HG03442 (cell line): ENCODE data around the gene ENTPD5.
"Not testable (repeated sequence)": the region's sequence is repeated elsewhere in the genome, so short reads cannot be mapped to it uniquely, and the experiment has no call there.

Experiments
- ATAC-seq: cut with Tn5 transposase; IDR thresholded peaks from one replicate; pipeline ENCODE4 v1.9.1; 2021; ENCODE audit warnings: mild to moderate bottlenecking, moderate library complexity; ENCODE audit not compliant: unreplicated experiment

Gene ENTPD5

DNA sequence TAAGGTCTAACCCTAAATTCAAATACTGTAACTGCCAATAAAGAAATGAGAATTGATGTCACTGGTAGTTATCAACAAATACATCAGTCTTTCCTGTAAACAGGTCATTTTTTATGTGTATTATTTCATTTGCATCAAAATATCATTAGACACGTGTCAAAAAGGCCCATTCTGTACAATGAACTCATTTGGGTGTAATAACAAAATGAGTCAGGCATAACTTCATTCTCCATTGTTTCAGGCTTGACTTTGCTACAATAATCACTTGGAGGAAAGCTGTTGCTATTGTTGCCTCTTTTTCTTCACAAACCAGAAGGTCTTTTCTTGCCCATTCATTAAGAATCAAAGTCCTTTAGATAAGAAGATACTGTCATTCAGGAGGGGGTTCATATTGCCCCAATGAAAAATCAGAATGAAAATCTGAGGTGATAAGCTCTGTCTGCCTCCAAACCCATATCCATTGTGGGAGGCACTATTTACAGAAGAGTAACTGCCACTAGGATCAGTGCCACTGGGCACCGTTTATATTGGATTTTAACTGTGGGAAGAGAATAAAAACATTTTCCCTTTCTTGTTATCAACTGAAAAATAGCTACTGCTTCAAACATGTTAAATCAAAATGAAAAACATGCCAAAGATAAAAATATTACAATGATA is 10.1 kb downstream of the ENTPD5 start:
- ATAC-seq, result no peak

DNA sequence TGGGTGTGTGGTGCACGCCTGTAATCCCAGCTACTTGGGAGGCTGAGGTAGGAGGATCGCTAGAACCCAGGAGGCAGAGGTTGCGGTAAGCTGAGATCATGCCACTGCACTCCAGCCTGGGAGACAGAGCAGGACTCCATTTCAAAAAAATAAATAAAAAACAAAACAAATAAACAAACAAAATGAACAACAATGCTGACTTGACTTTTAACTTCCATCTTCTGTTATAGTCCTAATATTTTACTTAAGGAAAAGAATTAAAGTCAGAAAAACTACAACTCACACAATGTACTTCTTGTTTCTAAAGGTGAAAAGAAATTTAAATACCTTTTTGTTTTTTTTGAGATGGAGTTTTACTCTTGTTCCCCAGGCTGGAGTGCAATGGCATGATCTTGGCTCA is 13.4 kb downstream of the ENTPD5 start:
- ATAC-seq, result not testable (repeated sequence)

DNA sequence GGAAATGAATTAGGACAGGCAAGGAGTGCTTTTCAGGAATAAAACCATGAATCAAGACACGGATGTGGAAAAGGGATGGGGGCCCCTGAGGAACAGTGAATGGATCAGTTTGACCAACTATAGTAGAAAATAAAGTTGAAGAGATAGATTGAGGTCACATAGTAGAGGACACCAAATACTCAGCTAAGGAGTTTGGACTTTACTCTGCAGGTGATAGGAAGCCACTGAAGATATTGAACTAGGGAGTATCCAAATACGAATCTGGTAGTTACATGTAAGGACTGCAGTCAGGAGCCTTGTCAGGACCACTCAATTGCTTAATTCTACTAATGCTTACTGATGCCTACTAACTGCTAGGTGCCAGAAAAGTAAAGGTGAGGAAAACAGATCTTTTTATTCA is 20.4 kb downstream of the ENTPD5 start:
- no peak for ATAC-seq

DNA sequence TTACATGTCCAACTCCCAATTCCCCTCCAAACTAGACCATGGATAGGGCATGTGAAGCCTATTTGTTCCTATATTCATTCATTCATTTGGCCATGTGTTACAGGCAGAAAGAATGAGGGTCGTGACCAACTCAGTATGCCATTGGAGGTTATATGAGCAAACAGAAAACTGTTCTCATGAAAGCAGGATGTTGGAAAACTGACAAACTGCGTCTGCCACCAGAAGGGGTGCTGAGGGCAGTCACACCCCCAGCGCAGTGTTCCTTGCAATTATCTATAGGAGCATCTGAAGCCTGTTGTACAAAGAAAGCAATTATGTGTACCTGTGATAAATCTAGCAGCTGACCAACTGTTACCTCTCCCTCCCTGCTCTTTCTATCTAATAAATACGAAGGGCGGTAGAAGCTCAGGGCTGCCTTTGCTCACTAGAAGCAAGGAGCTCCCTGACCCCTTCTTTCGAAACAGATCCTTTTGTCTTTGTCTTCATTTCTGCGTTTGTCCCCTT is 21.1 kb downstream of the ENTPD5 start:
- ATAC-seq, result no peak

DNA sequence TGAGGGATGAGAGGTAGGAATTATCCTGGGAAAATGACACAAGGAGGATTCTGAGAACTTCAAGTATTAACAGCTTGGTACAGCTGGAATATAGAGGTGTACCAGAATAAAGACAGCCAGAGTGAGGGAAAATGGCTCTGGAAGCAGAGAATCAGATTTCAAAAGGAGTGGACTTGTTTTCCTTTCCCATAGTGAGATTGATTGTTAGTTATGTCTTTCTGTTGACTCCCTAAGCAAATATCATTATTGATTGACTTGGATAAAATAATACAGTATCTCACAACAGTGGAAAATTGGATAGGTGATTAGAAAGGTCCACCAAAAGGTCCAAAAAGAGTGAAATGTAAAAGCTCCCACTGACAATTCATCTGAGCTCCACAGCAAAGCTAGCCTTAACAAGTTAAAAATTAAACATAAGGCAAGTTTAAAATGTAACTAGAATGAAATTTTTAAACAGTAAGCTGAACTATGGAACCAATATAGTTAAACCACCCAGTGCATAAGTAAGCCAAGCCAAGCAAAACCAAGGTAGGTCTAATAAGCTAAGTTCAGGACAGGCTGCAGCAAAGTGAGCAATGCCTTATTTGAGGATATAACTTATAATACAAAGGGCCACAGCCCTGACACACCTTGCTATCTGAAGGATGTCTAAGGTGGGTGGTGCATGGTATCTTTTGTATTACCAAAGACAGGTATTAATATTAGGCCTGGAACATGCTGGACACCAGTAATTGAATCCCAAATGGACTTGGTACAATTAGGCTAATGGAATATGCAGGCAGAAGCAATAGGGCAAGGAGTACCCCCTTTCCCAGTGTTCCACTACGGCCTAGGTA is 21.8 kb downstream of the ENTPD5 start:
- no peak for ATAC-seq

DNA sequence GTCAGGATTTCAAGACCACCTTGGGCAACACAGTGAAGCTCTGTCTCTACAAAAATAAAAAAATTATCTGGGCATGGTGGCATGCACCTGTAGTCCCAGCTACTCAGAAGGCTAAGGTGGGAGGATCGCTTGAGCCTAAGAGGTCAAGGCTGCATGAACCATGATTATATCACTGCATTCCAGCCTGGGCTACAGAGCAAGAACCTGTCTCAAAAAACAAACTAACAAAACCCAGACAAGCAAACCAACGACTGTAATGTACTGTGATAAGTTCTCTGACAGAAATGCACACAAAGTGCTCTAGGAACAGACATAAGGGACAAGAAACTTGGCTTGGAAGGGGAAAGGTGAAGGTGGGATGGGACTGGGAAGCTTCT is 22.4 kb downstream of the ENTPD5 start:
- ATAC-seq, result no peak

DNA sequence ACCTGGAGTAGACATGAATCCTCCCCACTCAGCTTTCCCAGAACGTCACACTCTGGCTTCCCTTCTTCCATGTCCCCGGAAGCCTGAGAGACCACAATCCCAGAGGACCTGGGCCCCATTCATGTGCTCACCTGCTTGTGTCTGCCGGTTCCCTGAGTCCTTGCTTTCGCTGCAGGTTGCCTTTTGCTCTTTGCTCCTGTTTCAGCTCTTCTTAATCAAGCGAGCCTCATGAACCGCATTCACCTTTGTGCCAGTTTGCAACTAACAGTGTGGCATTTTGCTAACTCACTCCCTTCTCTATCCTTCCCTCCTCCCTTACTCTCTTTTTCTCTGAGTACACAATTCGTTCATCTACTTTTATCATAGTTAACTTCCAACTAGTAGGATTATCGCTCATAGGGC is 23.1 kb downstream of the ENTPD5 start:
- no peak for ATAC-seq

DNA sequence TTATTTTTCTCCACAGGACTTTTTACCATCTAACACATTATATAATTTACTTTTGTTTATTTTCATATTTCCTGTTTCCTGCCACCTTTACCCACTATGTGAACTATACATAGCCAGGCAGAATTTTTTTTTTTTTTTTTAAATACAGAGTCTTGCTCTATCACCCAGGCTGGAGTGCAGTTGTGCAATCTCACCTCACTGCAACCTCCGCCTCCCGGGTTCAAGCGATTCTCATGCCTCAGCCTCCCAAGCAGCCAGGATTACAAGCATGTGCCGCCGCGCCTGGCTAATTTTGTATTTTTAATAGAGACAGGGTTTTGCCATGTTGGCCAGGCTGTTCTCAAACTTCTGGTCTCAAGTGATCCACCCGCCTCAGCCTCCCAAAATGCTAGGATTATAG is 24.2 kb downstream of the ENTPD5 start:
- not testable (repeated sequence) for ATAC-seq

DNA sequence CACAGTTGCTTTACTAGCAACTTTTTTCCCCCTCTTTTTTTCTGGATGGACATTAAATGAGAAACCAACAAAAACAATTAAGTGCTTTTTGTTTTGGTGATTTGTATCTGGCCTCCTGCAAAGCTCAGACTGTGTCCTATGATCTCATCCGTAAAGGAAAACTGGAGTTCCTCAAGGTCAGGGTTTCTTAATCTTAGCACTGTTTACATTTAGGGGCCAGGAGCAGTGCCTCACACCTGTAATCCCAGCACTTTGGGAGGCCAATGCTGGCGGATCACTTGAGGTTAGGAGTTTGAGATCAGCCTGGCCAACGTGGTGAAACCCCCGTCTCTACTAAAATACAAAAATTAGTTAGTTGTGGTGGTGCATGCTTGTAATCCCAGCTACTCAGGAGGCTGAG is 28.0 kb downstream of the ENTPD5 start:
- ATAC-seq, result no peak

DNA sequence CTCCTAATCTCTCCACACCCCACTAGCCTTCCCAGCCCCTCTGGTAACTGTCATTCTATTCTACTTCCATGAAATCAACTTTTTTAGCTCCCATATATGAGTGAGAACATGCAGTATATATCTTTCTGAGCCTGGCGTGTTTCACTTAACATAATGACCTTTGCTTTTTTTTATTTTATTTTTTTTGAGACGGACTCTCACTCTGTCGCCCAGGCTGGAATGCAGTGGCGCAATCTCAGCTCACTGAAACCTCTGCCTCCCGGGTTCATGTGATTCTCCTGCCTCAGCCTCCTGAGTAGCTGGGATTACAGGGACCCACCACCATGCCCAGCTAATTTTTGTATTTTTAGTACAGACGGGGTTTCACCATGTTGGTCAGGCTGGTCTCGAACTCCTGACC is 30.4 kb downstream of the ENTPD5 start:
- not testable (repeated sequence) for ATAC-seq

DNA sequence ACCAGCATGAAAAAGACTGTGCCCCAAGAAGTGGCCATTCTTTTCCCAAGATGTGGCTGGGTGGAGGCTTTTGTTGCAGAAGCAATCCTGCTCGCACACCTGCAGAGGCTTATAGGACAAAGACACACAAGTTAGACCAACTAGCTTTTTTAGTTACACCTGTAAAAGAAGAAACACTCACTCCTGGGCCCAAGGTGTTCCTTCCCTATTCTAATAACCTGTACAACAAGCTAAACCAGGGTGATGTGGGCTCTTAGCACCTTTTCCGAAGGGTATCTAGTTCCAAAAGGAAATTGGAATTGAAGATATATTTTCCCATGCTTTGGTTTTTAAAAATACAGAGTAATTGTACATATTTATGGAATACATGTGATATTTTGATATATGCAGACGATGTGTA is 31.0 kb downstream of the ENTPD5 start:
- ATAC-seq, result no peak

DNA sequence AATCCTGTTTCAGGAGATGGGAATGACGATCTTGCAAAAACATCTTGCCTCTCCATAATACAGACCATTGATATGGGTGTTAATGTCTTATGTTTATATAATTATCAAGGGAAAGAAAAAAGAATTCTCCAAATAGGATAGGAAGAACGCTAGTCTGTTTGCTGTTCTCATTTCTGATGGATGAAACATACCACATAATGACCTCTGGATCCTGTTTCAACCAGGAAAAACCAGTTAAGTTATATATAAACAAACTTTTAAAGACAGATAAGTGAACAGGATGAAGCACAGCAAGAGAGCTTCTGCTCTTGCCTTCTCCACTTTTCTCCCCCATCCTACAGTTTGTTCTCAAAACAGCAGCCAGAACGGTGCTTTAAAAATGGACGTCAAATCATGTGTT is 41.2 kb downstream of the ENTPD5 start:
- ATAC-seq, result no peak

DNA sequence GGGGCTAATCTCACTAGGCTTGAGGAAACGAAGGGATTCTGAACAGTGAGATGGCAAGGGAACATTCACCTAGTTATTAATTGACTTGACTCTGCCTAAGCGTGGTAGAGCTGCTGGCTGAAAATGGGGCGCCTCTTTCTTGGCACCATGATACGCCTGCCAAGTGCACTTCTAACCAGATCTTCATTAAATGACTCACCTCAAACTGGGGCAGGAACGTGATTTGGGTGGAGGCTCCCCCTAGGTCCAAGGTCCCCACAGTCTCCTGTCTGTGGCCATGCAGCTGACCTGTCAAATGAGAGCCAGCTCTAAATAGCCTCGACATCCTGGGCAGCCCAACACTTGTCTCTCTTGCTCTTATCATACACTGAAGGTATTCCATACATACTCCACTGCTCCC is 43.0 kb downstream of the ENTPD5 start:
- no peak for ATAC-seq

DNA sequence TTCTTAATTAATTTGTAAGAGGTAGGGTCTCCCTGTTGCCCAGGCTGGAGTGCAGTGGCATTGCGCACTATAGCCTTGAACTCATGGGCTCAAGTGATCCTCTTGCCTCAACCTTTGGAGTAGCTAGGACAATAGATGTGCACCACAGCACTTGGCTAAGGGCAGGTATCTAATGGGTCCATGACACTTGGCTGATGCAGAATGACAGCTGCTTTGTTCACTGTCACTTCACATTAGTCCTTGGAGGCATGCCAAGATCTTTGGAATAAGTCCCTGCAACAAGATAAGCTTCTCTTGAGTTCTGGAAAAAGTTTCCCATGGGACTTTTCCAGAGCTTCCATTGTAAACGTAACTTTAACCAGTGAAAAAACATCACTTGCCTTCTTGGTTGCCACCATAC is 45.6 kb downstream of the ENTPD5 start:
- no peak for ATAC-seq

DNA sequence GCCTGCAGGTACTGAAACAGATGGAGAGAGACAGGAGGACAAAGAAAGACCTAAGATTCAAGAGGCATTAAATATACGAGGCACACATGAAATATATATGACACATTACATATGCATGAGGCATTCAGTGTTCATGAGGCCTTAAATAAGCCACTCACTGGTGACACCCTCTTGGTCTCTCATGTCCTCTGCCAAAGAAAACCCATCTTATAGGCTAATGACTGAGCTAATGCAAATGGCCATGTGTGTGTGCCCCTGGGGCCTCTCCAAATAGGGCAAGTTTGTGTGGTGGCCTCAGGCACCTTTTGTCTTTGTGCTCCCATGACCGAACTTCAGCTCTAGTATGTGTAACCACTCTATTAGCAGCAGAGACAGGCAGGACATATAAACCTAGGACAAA is 50.2 kb downstream of the ENTPD5 start:
- no peak for ATAC-seq

DNA sequence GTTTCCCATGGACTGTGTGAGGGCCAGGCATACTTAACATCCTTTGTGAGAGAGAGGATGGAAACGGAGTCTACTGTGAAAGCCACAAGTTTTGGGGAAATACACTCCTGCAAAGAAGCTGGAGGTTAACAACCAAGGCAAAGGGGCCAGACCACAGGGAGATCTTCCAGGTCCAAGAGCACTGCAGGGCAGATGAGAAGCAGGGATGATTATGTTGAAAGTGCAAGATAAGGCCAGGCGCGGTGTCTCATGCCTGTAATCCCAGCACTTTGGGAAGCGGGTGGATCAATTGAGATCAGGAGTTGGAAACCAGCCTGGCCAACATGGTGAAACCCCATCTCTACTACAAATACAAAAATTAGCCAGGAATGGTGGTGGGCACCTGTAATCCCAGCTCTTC is 53.9 kb downstream of the ENTPD5 start:
- ATAC-seq, result no peak

DNA sequence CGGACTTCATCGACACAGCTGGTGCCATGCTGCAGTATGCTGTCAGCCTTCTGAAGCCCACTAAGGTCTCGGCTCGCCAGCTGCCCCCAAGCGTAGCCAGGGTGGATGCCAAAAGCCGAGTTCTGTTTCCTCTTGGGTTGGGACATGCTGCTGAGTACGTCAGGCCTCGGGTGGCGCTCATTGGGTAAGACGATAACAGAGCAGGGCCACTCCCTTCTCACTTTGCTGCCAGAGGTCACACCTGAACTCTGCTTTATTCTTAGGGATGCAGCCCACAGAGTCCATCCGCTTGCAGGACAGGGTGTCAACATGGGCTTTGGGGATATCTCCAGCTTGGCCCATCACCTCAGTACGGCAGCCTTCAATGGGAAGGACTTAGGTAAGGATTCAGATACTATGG is 57.9 kb downstream of the ENTPD5 start:
- ATAC-seq, result no peak

DNA sequence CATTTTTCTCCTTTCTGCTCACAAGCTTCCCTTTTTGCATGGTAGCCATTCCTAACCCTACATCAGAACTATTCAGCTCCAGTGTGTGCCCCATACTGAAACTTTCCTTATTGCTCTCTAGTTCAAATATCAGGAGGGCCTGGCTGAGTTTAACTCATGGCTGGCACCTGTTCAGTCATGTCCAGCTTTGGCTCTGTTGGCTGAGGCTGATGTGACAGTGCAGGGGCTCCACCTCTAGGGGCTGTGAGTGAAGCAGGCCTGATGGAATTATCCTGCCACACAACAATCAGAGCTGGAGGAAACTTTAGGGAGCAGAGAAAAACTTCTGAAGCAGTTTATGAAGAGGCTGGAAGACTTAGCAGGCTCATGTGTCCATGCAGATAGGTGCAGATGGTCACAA is 60.5 kb downstream of the ENTPD5 start:
- ATAC-seq, result no peak

DNA sequence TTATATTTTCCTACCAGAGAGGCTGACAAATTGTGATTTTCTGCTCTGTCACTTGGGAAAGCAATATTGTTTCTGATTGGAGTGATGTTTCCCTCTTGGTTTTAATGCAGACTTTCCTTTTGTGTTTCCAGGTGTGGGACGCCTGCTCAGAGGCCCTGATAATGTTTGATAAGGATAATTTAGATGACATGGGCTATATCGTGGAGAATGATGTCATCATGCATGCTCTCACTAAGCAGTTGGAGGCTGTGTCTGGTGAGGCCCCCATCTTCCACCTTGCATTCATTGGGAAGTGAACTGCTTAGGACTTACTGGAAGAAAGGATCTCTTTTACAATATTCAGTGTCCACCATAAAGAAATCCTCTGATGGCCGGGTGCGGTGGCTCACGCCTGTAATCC is 63.4 kb downstream of the ENTPD5 start:
- no peak for ATAC-seq

DNA sequence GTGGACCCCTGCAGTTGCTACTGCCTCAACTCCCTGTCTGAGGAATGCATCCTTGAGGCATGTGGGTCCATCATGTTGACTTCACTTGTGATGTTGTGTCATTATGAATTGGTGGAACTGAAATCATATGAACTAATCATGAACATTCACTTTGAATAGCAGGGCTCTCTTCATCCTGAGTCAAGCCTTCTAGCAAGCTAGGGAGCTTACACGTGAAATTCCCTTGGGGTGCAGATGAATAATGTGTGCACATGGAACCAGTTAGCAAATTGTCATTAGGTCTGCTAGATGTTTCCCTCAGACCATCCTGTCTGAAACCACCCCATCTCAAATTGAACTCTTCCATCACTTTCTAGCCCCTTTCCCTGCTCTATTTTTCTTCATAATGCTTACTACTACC is 65.4 kb downstream of the ENTPD5 start:
- no peak for ATAC-seq

DNA sequence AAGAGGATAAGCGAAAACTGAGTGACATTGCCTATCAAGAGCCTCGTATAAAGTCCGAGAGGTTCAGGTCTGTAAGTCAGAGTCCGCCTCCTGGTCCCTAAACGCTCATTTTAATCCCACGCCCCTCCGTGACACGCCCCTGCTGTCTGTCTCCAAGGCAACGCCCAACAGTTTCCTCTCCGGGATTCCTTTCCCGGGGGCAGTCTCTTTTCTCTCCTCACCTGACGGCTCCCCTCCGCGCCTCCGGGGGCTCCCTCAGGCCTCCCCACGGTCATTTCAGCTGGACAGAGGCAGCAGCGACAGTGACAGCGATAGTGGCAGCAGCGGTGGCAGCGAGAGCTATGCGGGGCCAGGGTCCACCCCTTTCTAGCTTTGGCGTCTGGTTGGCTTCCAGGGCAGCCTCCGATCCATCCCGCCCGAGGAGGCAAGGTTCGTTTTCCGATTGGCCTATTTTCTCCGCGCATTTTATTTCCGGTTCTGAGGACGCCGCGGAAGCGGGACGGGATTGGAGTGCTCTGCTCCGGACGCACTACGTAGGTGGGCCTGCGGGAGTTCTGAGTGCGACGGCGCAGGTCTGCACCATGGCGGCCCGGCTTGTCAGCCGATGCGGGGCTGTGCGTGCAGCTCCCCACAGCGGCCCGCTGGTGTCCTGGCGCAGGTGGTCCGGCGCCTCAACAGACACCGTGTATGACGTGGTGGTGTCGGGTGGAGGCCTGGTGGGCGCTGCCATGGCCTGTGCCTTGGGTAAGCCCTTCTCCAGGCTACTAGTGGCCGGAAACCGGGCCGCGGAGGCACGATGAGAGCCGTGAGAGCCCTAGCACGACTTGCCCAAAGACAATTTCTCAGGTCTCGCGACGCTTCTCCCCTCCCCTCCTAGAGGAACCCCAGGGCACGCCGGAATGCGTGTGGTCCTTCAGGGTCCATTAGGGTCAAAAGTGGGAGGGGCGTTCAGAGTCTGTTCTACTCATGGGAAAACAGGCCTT is 69.0 kb downstream of the ENTPD5 start, which contains the start of the genes COQ6 and FAM161B:
Gene COQ6, plus strand, starts transcription at position 551 of the 983 bp plus-strand sequence. Its CDS starts 31 bp downstream, at position 582.
Gene FAM161B, minus strand, starts transcription at position 343 of the 983 bp plus-strand sequence. Its CDS starts 68 bp downstream, at position 275.
- peak; percentile 82 for ATAC-seq
